IPS DF 19.7 (cell line): ENCODE results near the gene HSPB7.
"Not testable (repeated sequence)": the region's sequence is repeated elsewhere in the genome, so short reads cannot be mapped to it uniquely, and the experiment has no call there.

ENCODE experiments used
- DNase-seq: peaks from one replicate; pipeline ENCODE4 v3.0.0-alpha.2; 2013; ENCODE audit warnings: low read depth, low spot score

The HSPB7 gene

DNA sequence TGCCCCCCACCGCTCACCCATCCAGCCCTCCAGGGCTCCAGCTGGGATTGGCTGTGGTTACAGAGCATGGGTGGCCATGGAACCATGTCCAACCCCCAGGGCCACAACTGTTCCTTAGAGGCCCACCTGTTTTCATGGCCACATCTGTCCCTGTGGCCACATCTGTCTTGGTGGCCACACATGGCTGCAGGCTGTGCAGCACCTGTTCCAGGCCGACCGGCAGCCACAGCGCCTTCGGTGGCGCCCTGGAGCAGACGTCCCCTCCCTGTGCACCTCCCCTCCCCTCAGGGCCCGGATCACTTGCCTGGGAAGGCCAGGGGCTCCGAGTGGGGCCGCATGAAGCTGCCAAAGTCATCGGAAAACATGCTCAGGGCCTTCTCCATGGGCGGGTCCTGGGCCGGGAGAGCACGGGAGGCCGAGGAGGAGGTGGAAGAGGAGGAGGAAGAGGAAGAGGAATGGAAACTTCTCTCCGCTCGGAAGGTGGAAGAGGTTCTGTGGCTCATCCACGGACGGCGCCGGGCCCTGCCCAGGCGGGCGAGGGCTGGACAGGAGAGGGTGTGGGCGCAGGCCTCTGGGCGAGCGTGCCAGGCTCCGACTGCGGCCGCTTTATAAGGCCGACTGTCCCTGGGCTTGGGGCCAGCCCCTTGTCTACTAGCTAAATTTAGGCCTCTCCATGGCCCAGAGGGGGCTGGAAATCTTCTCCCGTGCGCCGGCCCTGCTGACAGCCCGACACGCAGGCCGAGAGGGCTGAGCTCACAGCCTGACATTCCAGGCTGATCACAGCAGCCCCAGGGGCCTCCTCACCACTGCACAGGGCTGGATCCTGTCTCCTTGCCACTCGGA is at the start of gene HSPB7:
TSS of gene HSPB7 (minus strand) at position 583 of the 843 bp plus-strand sequence. CDS start at position 503, 80 bp downstream.
- DNase-seq = no peak

DNA sequence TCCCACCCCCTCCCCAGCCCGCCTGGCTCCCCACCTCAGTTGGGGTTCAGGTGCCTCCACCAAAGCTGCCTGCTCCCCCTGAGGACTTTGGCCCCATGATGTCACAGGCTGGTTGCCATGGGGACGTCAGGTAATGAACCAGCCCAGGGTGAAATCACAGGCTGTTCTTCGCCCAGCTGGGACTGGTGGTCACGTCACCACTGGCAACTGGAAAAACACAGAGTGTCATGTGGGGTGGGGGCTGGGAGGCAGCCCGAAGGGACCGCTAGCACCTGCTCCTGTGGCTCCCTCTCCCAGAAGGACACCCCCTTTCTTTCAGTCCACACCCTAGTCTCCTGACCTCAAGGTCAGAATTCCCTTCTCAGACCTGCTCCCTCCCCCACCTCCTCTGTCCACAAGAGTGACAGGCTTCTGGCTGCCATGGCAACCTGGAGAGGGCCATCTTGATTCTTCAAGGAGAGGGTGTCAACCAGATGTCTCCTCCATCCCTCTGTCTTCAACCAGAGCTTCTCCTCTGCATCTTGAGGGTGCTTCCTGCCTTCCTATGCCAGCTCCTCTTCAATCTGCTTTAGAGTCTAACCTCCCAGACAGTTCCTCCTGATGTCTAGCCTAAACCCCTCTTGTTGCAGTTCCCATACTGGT is 49.4 kb upstream of the HSPB7 start:
- no peak for DNase-seq

DNA sequence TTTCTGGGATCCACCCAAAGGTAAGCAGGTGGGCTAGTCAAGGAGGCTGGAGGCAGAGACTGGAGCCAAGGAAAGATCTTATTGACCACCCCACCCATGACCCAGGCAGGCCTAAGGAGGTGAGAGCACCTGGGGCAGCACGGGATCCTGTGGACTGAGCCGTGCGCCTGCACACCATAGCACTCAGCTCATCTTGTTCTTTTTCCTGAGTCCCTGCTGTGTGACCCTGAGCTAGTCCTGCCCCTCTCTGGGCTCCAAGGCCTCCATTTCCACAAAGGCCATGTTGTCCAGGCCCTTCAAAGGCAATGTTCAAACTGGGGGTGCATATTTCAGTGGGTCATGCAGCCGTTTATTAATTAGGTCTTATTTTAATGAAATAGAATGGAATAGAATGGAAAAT is 48.4 kb upstream of the HSPB7 start:
- DNase-seq = no peak

DNA sequence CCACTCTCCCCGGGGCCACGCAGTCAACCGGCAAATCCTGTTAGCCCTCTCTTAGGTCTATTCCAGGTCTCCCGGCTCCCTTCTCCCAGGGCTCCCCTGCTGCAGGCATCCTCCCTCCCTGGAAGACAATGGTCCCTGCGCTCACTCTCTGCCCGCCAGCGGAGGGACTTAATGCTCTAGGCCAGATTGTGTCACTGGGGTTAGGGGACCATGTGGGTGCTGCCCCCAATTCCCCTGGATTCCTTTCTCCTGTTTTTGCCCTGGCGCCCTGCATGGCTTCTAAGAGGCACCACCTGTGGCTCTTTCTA is 47.4 kb upstream of the HSPB7 start:
- DNase-seq = no peak

DNA sequence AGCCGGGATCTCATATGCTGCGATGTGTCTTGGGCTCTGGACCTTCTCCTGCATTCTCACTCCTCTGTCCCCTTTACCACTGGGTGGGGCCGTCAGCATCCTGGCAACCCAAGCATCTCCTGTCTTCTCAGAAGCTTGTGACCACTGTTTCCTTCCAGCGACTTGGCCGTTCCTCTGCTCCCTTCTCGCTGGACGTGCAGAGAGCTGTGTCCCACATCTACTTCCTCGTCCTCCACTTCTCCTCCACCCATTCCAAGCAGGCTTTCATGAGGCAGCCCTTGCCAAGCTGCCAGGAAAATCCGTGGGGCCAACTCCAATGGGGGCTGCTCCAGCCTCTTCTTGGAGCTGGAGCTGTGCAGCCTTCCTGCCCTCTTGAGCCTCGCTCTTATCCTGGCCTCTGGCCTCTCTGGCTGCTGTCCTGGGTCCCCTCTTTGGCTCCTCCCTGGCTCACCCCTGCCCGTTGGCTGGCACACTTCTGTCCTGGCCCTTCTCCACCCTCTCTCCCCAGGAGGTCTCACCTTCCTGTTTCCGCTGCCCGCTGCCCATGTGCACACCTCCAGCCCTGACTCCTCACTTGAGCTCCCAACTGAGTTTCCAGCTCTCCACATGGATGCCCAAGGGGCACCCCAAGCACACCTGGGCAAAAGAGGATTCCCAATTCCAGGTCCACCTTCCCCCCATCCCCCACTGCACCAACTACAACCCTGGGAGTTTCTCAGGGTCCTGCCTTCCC is 46.9 kb upstream of the HSPB7 start:
- no peak for DNase-seq

DNA sequence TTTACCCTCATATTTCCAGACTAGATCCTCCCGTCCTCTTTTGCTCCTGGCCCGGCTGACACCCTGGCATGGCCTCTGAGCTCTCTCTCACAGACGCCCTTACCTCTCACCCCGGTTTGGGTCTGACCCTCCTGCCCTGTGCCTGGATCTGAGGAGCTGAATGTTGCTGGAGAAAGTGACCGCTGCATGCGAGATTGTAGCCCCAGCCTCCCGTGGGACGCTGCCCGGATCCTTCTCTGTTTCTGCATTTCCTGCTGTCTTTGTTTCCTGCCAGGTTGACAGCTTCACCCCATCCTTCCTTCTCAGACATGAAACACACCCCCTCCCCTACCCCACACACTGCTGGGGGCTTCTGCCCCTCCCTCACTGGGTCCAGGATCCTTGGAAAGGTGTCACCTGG is 46.1 kb upstream of the HSPB7 start:
- DNase-seq = no peak

DNA sequence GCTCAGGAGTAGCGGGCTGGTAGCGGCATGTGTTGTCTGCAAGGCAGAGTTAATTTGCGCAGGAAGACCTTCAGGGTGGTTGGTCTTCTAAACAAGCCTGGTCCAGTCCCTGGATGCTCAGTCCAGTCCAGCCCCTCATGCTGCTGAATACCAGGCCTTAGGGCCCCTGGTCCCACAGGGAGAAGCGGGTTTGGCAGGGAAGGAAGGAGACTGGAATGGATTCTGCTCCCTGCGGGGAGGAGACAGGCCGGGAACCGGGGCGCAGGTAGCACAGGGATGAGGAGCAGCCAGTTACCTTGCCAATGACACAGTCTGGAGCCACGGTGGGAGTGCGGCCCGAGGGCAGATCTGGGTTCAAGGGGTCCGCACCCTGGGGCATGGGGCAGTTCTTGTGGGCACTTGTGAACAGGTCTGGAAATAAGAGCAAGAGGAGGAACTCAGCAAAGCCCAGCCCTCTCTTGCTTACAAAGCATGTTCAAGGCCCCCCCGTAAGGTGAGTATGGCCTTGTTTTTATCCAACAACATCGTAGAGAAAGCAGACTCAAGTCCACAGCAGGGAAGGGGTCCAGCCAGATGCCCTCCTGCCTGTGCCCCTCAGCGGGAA is 45.5 kb upstream of the HSPB7 start:
- DNase-seq = no peak

DNA sequence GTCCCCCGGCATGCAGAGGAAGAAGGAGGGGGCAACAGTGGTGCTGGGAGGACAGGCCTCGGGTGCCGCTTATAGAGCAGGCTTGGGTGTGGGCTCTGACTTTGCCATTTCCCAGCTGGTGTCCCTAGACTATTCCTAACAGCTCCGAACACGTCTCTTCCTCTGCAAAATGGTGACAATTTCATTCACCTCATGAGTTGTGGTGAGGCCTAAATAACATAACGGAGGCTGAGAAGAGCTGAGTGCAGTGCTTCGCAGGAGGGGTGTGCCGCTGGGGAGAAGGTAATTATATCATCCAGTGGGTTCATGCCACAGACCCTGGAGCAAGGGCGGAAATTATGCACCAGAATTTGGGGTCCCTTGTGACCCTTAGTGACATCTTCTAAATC is 44.8 kb upstream of the HSPB7 start:
- DNase-seq = not testable (repeated sequence)

DNA sequence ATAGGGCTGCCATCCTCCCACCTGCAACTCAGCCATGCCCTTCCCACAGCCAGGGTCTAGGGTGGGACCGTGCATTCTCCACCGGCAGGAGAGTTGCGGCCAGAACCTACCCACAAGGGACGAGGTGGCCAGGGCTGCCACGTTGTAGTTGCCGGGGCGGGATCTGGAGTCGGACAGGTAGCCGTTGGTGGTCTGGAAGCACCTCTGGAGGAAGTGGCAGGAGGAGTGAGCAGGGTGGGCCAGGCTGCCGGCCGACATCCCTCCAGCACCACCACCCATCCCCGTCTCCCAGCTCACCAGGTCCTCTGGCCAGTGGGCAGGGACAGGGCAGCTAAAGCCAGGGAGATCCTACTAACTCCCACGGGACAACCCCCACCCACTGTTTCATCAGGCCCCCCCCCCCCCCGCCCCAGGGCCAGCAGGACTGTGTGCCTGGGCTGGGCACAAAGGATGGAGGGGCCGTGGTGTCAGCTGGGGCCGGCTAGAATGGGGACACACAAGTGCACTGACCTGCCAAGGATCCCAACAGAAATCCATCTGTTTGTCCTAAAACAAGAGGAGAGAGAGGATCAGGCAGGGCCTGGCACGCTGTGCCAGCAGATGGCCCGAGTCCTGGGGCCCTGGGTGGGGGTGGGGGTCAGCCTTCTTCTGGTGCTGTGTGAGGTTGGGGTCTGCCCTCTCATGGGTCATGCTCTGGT is 44.3 kb upstream of the HSPB7 start:
- not testable (repeated sequence) for DNase-seq

DNA sequence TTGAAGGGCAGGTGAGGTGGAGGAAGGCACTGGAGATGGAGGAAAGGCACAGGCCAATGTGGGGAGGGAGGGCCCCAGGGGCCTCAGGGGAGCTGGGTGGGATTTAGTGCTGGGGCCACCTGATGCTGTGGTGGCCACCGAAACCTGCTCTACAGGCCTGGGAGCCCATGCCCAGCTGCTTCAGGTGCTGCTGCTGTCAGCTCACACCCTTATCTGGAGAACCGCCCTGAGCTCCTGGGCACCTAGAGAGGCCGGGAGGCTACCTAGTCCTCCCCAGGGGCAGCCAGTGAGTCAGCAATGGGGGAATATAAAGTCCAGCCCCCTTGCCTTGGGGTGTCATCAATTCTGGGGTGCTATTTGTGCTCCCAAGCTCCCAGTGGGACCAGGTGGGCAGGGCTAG is 43.4 kb upstream of the HSPB7 start:
- no peak for DNase-seq

DNA sequence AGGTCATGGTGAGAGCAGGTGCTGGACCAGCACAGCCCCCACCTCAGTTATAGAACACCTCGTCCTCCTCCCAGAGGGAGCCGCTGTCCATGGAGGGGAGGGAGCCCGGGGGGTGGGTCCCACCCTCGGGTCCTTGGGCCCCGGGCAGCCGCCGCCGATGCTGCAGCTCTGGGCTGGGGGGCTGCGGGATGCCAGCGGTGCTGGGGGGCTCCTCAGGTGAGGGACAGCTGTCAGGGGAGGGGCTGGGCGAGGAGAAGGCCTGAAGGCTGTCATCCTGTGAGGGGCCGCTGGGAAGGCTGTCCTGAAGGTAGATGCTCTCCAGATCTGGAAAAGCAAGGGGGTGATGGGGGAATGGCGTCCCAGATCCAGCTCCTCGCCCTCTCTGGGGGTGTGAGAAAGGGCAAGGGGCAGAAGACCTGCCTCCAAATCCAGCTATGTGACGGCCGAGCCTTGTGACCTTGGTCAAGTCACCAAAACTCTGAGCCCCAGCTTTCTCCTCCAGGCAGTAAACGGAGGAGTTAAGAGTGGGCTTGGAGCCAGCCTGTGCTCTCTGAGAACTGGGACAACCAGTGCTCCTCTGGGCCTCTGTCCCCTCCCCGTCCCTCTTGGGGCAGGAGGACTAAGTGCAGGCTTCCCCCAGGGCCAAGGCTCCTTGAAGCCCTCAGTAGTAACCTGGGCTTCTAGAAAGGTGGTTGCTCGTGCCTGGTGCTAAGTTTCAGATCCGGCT is 40.7 kb upstream of the HSPB7 start:
- not testable (repeated sequence) for DNase-seq

DNA sequence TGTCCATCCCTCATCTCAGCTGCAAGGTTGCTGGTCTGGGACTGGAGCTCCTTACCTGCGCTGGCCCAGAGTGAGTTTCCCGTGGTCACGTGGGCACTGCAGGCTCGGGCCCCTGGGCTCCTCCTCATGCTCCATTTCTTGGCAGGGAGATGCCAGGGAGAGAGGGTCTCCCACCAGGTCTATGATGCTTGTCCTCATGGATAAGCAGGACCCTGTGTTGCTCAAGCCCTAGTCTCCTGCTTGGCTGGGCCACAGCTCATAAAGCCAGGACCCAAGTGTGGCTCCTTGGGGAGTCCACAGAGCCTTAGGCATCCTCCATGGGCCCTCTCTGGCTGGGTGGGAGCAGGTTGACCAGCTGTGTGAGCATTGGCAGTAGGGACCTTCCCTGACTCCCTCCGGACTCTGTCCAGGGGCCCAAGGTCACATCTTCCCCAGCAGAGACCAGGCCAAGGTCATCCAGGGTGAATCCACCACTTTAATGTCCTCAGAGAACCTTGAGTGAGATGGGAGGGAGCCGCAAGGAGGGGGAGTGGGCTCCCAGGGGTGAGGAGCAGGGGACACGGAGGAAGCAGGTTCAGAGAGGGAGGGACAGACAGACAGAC is 39.6 kb upstream of the HSPB7 start:
- DNase-seq = not testable (repeated sequence)

DNA sequence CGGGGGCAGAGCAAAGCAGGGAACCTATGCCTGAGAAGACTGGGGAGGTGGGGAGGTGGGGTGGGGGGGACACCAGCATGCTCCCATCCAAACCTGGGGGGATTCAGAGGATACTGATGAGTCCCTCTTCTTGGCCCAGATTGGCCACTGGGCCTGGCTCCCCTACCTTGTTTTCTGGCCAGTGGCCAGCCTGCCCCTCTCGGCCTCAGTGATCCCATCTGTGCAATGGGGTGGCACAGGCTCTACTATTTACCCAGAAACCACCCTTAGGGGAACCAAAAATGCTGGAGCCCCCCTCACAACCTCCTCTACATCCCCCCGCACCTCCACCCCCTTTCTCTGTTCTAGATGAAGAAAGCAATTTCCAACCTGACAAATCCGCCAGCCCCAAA is 38.7 kb upstream of the HSPB7 start:
- DNase-seq = not testable (repeated sequence)

DNA sequence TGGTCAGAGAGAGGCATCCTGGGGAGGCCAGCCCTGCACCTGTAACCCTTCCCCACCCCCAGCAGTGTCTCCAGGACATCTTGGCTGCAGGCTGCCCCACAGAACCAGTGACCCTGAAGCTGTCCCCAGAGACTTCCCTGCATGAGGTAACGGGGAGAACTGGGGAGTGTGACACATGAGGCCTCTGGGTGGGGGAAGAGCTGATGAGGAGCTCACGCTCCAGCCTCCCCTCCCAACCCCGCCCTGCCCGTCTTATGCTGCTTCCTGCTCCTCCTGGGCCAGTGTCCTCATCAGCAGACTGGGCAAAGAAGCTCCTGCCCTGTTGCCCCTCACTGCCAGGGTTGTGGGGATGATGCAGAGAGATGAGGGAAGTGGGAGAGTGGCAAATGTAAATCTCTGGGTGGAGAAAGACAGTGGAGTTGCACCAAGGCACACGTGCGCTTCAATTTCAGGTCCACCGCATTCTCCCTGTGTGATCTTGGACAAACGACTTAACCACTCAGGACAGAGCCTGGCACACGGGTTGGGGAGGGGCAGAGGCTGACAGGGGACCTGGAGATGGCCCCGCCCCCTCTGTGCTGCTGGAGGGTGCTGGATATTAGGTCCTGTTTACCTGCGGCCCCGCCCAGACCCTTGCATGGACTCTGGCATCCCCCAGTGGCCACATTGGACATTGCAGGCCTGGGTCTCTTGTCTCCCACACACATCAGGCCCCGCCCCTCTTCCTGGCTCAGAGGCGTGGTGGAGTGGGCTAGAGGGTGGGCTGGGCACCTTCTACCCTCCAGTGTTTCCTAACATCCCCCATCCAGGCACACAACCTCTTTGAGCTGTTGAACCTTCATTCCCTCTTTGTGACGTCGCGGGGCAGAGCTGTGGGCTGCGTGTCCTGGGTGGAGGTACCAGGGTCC is 38.0 kb upstream of the HSPB7 start:
- peak; percentile 64 for DNase-seq

DNA sequence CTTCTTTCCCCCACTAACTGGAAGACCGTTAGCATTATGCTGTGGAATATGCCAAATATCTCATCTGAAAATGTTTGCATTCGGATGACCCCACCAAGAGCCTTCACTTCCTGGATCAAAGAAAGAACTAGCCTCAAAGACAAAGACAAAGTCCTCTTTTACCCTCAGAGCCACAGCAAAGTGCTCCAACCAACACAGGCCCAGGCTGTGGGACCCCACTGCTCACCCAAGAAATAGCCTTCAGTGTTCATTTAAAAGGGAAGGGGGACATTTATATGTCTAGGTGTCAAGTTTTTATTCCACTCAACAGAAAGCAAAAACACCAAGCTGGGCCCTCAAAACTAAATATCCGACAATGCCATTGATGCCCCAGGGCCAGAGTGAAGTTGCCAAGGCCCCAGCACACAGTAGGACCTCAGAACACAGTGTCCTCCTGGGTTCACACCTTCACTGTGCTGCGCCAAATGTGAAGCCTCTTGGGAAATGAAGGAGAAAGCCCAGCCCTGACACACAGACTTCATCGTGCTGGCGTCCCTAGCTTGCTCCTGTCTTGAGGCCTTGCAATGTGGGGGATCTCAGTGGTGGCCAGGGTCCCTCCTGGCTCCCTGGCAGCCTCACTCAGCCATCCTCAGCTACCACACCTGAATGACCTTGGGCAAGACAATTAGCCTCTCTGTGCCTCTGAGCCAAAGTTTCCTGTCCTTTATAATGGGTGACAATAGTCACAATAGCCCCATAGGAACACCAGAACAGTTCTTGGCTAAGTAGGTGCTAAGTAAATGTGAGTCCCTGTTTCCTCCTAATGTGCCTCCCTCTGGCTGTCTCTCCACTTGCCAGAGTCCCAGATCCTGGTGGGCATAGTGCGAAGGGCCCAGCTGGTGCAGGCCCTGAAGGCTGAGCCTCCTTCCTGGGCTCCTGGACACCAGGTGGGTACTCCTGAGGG is 37.0 kb upstream of the HSPB7 start:
- no peak for DNase-seq

DNA sequence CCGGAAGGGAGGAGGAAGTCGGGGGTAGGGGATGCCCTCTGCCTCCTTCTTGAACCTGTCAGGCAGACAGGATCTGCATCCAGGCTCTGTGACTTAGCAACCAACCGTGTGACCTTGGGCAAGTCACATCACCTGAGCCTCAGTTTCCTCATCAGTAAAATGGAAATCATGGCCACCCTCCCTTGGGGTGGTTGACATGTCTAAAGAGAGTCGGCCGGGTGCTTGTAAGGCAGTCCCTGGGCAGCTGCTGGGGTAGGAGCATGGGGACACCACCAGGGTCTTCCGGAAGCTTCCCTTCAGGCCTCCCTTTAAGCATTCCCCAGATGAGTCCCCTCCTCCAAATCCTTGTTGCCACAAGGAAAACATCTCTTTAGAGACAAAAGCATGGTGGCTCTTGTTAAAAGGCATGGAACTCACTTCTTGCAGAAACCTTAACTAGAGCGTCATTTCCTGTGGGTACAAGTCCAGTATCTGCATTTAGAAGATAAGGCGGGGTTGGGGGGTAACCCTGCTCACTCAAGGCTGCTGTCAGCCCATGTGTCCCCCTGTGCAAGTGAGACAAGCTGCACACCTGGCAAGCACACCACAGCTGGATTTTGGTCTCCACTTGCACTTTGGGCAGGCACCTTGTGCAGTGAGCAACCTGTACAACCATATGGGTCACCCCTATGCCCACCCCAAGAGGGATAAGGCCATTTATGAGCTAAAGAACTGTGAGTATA is 36.1 kb upstream of the HSPB7 start:
- DNase-seq = no peak

DNA sequence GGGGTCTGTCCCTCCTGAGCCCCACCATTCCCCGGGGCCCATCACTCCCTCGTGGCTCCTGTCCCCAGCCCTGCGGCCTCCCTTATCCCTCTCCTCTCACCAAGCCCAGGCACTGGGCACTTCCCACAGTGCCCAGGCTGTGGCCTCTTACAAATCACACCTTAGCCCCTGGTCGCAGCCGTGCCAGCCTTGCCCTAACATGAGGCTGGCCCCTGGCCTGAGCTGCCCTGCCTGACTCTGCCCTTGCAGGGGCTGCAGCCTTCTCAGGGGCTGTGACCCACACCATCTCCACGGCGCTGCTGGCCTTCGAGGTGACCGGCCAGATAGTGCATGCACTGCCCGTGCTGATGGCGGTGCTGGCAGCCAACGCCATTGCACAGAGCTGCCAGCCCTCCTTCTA is 34.1 kb upstream of the HSPB7 start:
- not testable (repeated sequence) for DNase-seq

DNA sequence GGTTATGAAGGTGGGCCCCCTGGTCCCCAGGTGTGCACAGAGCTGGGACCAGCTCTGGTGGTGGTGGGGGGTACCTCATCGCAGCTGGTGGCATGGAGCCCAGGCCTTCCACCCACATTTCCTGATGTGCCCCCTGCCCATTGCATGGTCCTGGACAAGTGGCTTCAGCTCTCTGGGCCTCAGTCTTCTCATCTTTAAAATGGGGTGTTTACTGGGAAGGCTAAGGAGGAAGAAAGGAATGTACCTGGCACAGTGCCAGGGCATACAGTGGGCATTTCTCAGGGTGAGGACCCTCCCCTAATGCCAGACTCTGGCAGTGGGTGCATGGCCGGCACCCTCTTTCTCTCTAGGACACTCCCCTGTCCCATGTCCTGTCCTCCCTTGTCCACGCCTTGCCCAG is 33.2 kb upstream of the HSPB7 start:
- no peak for DNase-seq
